Activated T-cell treated with anti-CD3 and anti-CD28 coated beads for 24 hours (primary cell): Measurements from ENCODE around the gene TTC17.

Experiments
- DNase-seq: peaks from one replicate; pipeline ENCODE4 v3.0.0-alpha.2; 2020; ENCODE audit warnings: low read depth

TTC17 gene

DNA sequence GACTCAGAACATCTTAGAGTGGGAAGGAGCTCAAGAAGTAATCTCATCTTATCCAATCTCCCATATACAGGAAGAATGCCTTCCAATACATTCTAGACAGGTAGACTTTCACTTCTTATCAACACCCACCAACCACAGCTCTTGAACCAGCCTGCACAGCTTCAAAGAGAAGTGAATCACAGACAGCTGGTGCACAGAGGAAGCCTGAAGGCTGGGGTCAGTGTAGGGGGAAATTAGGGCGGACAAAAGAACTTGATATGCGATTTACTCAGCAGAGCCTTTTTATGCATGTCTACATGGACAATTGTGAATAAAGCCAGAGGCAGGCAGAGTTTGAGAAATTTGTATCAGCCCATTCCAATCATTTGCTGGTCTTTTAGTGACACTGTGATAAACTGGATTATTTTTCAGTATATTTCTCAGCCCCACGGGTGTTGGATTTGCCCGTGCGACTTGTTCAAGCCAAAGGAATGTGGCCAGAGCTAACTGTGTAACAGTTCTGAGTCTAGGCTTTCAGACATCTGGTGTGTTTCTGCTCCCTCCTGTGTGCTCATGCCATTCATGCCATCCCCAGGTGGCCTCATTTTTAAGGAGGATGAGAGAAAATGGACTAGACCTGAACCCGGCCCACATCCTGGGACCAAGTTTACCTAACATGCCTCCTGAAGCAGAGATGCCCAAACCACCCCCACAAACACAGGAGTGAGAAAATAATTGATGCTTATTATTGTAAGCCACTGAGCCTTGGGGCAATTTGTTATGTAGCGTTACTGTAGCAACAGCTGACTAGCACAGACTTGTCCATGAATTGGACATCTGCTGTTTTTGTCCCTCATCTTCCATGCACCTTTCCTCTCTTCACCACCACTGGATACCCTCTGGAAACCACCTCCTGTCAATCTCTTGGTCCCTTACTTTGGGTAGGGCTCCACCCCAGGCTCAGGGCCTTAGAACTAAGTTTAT, 184.3 kb downstream of the TTC17 start:
- DNase-seq = no peak
